Peyer's patch (tissue), 4 donors: ENCODE data around the gene CFAP54.

Experiments
- CTCF ChIP-seq, 6 experiments: fragments of 450-650 bp in 4 of 6; fragments of 200-600 bp in 2 of 6; sonication (generic) in 1 of 6; IDR thresholded peaks; one replicate each; pipeline ENCODE4 v1.5.1; 2017 to 2019; ENCODE audit warnings: antibody characterized with exemption in 6 of 6, mild to moderate bottlenecking in 3 of 6, moderate library complexity in 1 of 6
- POLR2A ChIP-seq, 2 donors: fragments of 450-650 bp; IDR thresholded peaks; one replicate each; pipeline ENCODE4 v1.5.1; 2017; ENCODE audit warnings: antibody characterized with exemption in 2 of 2, mild to moderate bottlenecking in 2 of 2, moderate library complexity in 2 of 2

- TF ChIP-seq CTCF (IDR thresholded peaks at IDR 0.05) (no peak), POLR2A (IDR thresholded peaks at IDR 0.05) (no peak)
Observed at GRCh38 chr12:96585977-96586376, 96.6 kb downstream of the CFAP54 start.
